HFFc6 (cell line): ENCODE measurements around the gene AKAP12. TPM values are rescaled to one million over a fixed set of nuclear protein-coding genes. Genes with fewer than 3 reads are reported as not detected.

Experiments used
- DNase-seq: peaks from one replicate; pipeline ENCODE4 v3.0.0-alpha.2; 2018
- H3K27ac Mint-ChIP-seq: 2 replicates; pipeline ENCODE4 v1.8.0; 2020; ENCODE audit warnings: mild to moderate bottlenecking, mixed read lengths
- H3K27me3 Mint-ChIP-seq: 2 replicates; pipeline ENCODE4 v1.8.0; 2021; ENCODE audit warnings: mild to moderate bottlenecking, moderate library complexity, mixed read lengths; ENCODE audit not compliant: insufficient read depth
- H3K36me3 Mint-ChIP-seq: 2 replicates; pipeline ENCODE4 v1.8.0; 2021; ENCODE audit warnings: low read depth, mixed read lengths
- H3K4me1 Mint-ChIP-seq: 2 replicates; pipeline ENCODE4 v1.8.0; 2020; ENCODE audit warnings: low read depth, mixed read lengths
- H3K4me3 Mint-ChIP-seq: 2 replicates; pipeline ENCODE4 v1.8.0; 2020; ENCODE audit warnings: mild to moderate bottlenecking, moderate library complexity, mixed read lengths
- H3K9me3 Mint-ChIP-seq: 2 replicates; pipeline ENCODE4 v1.8.0; 2020; ENCODE audit warnings: mild to moderate bottlenecking, mixed read lengths
- total RNA-seq, 6 experiments: library from RNA; stranded (reverse); fragmentation: NEBNext Ultra II Directional; extraction: Animal tissue kit (Norgen Biotek cat#: 25700); gene quantifications; 2 replicates in 1 of 6; 3 replicates in 5 of 6; pipeline ENCODE4 v1.2.3, GENCODE V29; 2021
- TF ChIP-seq, protein P1 (sequence below): fragments of 200-600 bp; sonication (generic); IDR thresholded peaks from 2 replicates; pipeline ENCODE4 v1.5.0; 2021; ENCODE audit warnings: antibody characterized with exemption, mild to moderate bottlenecking

The AKAP12 gene
- total RNA-seq, 6 experiments from 2014 or later: 3.7 to 8.6 (median 7.0) TPM

DNA sequence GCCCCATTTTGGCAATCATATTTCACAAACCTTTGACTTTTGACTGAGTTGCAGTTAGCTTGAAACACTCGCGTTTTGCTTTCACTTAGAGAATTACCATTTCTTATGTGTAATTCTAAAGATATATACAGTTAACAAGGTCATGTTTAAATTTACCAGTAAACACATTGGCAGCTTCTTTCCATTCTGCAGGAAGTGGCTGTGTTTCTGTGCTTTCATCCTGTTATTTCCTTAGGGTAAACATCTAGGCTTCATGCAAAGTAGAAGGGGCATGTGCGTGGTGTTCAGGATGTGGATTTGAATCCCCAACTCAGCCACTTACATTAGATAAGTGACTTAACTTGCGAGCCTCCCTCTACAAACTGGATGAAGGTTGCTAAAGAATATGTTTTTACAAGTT lies 41.1 kb downstream of the AKAP12 start:
- DNase-seq: no peak
- H3K9me3 Mint-ChIP-seq: no peaks in the 10 kb centered on the region
- H3K27me3 Mint-ChIP-seq: peaks cover 4% of the 10 kb centered on the region; the same call in 1 of the 2 replicates
- H3K4me3 Mint-ChIP-seq: no peak overlapping the region
- peaks cover 13% of the 10 kb centered on the region for H3K4me1 Mint-ChIP-seq
- no peak overlapping the region for H3K27ac Mint-ChIP-seq
- TF ChIP-seq, protein P1, sequence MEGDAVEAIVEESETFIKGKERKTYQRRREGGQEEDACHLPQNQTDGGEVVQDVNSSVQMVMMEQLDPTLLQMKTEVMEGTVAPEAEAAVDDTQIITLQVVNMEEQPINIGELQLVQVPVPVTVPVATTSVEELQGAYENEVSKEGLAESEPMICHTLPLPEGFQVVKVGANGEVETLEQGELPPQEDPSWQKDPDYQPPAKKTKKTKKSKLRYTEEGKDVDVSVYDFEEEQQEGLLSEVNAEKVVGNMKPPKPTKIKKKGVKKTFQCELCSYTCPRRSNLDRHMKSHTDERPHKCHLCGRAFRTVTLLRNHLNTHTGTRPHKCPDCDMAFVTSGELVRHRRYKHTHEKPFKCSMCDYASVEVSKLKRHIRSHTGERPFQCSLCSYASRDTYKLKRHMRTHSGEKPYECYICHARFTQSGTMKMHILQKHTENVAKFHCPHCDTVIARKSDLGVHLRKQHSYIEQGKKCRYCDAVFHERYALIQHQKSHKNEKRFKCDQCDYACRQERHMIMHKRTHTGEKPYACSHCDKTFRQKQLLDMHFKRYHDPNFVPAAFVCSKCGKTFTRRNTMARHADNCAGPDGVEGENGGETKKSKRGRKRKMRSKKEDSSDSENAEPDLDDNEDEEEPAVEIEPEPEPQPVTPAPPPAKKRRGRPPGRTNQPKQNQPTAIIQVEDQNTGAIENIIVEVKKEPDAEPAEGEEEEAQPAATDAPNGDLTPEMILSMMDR: no peak
- H3K36me3 Mint-ChIP-seq: no peaks in the 10 kb centered on the region

DNA sequence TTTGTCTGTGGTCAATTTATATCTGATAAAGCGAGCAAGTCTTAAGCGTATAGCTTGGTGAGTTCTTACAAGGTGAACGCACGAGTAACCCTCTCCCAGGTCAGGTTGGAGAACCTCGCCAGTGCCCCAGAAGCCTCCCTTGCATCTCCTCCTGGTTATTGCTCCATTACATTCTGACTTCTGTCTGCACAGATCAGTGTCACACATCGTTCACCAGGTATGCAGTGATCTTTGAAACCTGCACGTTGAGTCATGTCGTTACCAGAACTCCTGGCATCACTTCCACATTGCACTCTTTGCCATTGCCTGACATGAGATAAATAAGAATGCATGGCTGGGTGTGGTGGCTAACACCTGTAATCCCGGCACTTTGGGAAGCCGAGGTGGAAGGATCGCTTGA lies 44.2 kb downstream of the AKAP12 start:
- H3K4me1 Mint-ChIP-seq: peaks cover 13% of the 10 kb centered on the region
- no peak overlapping the region for H3K27ac Mint-ChIP-seq
- no peak for DNase-seq
- TF ChIP-seq, protein P1: no peak
- H3K9me3 Mint-ChIP-seq: no peaks in the 10 kb centered on the region
- H3K4me3 Mint-ChIP-seq: peak overlapping the region; percentile 75; the same call in 1 of the 2 replicates
- peaks cover 10% of the 10 kb centered on the region for H3K27me3 Mint-ChIP-seq
- H3K36me3 Mint-ChIP-seq: no peaks in the 10 kb centered on the region

DNA sequence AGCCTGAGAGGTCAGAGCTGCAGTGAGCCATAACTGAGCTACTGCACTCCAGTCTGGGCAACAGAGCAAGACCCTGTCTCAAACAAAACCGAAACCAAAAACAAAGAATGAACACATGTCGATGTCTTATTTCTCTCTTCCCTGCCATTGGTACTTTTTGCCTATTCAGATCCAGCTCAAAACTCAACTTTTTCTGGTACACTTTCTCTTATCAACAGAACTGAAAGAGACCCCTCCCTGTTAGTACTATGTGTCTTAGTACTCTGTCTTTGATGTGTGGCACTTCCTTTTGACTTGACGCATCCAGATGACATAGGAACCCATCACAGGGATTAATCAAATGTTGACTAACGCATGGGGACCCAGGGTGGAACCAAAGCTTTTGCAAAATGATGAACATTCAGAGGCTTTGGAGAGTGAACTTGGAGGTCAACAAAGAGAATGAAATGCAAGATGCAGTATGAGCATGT lies 44.8 kb downstream of the AKAP12 start:
- Mint-ChIP-seq H3K36me3 (no peaks in the 10 kb centered on the region), H3K4me1 (peaks cover 13% of the 10 kb centered on the region), H3K9me3 (no peaks in the 10 kb centered on the region), H3K4me3 (peak overlapping the region; percentile 75; the same call in 1 of the 2 replicates), H3K27me3 (peaks cover 10% of the 10 kb centered on the region), H3K27ac (no peak overlapping the region)
- no peak for DNase-seq
- TF ChIP-seq, protein P1: no peak

DNA sequence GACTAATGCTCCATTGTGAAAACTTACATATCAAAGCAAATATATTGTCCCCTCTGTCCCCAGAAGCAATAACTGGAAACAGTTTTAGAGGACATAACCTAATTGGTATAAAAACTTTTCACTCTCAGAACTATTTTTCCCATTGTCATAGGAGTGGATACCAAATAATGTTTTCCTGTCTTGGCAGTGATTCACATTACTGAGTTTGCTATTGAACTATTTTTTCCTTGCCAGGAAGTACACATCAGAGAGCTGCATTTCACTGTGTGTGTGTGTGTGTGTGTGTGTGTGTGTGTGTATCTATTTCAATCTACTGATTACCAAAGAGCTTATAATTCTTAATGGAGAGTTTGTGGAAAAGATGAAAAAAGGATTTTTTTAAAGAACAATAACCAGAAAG lies 45.4 kb downstream of the AKAP12 start:
- DNase-seq: peak; percentile 30
- TF ChIP-seq, protein P1: no peak
- H3K27ac Mint-ChIP-seq: no peak overlapping the region
- peak overlapping the region; percentile 75; the same call in 1 of the 2 replicates for H3K4me3 Mint-ChIP-seq
- peaks cover 13% of the 10 kb centered on the region for H3K4me1 Mint-ChIP-seq
- H3K27me3 Mint-ChIP-seq: peaks cover 10% of the 10 kb centered on the region
- H3K36me3 Mint-ChIP-seq: no peaks in the 10 kb centered on the region
- H3K9me3 Mint-ChIP-seq: no peaks in the 10 kb centered on the region

DNA sequence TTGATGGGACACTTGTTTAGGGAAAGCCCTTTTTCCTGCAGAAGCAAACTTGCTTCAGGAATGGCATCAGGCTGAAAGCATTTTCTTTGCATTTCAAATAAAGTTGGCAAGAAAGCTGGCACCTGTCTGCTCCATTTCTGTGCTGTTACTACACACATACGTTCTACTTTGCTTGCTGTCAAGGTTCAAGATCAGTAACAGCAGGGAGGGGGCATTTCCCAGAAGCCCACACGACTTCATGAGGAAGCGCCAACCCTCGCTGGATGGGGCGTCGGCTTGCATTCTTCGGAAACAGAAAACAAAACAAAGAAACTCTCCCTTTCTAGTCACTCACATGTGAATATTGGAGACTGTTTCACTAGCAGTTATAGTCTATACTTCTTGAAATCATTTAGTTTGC lies 46.4 kb downstream of the AKAP12 start:
- H3K36me3 Mint-ChIP-seq: no peaks in the 10 kb centered on the region
- no peak overlapping the region for H3K27ac Mint-ChIP-seq
- peaks cover 13% of the 10 kb centered on the region for H3K4me1 Mint-ChIP-seq
- H3K9me3 Mint-ChIP-seq: no peaks in the 10 kb centered on the region
- no peak overlapping the region for H3K4me3 Mint-ChIP-seq
- TF ChIP-seq, protein P1: no peak
- no peak for DNase-seq
- H3K27me3 Mint-ChIP-seq: peaks cover 16% of the 10 kb centered on the region
